Measurements from ENCODE around the gene BLMH. TPM values are rescaled to one million over a fixed set of nuclear protein-coding genes. Genes with fewer than 3 reads are reported as not detected.

BLMH gene
- total and polyA plus RNA-seq, 2 donors from 2014 or later: 30.5 to 32.5 TPM

DNA sequence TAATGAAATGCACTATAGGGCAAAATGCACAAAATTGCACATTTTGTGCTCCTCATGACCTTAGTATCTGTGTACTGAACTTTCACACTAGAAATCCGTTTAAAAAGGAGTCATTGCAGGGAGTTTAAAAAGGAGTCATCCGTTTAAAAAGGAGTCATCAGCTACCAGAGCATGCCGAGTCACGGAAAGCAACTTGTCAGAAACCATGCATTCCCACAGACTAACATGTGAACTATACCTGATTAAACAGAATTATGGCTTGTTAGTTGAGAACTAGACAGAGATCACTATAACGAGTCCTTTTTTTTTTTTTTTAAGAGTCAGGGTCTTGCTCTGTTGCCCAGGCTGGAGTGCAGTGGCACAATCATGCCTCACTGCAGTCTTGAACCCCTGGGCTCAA lies 92.1 kb downstream of the BLMH start:
- FAIRE-seq (no peak), DNase-seq (no peak)
- H3K4me3 ChIP-seq (ENCODE audit: low read length in 3 of 3): no peak overlapping the region
- H3K27ac ChIP-seq (ENCODE audit: low read depth in 2 of 2, low read length in 2 of 2): no peak overlapping the region
- H3K9me3 ChIP-seq (ENCODE audit: control insufficient read depth in 2 of 3, insufficient read depth in 1 of 3, low read length in 3 of 3): no peaks in the 10 kb centered on the region
- intact Hi-C loops (cut with DNase I): no loop called here
- H3K36me3 ChIP-seq (ENCODE audit: control insufficient read depth in 2 of 3, insufficient read depth in 3 of 3, low read length in 3 of 3): no peaks in the 10 kb centered on the region
- no peak overlapping the region for H3K9ac ChIP-seq (ENCODE audit: low read length in 3 of 3)
- no peaks in the 10 kb centered on the region for H3K27me3 ChIP-seq (ENCODE audit: control insufficient read depth, insufficient read depth, low read length)
- no peaks in the 10 kb centered on the region for H3K4me1 ChIP-seq (ENCODE audit: control insufficient read depth in 2 of 3, insufficient read depth in 2 of 3, low read depth in 1 of 3, low read length in 3 of 3)
- no peak for TF ChIP-seq CTCF (IDR thresholded peaks at IDR 0.05; ENCODE audit: borderline replicate concordance, extremely low read depth, insufficient read depth)

Other genes starting within 250 kb of the BLMH start
- gene NSRP1, start 175.1 kb downstream of the BLMH start, total RNA-seq: 40.2 TPM
- 17.2 TPM for gene NSRP1, start 175.1 kb downstream of the BLMH start, polyA plus RNA-seq (ENCODE audit: insufficient read depth, low read depth, low replicate concordance)
- 0.94 TPM for gene SLC6A4, start 56.2 kb downstream of the BLMH start, total RNA-seq
- 1.1 TPM for gene SLC6A4, start 56.2 kb downstream of the BLMH start, polyA plus RNA-seq (ENCODE audit: insufficient read depth, low read depth, low replicate concordance)
- not detected for gene TMIGD1, start 42.1 kb upstream of the BLMH start, total RNA-seq
- 0.90 TPM for gene TMIGD1, start 42.1 kb upstream of the BLMH start, polyA plus RNA-seq (ENCODE audit: insufficient read depth, low read depth, low replicate concordance)
- gene CPD, start 87.0 kb upstream of the BLMH start, total RNA-seq: 139 TPM
- gene CPD, start 87.0 kb upstream of the BLMH start, polyA plus RNA-seq (ENCODE audit: insufficient read depth, low read depth, low replicate concordance): 11.6 TPM
- 65.6 TPM for gene GOSR1, start 185.5 kb upstream of the BLMH start, total RNA-seq
- gene GOSR1, start 185.5 kb upstream of the BLMH start, polyA plus RNA-seq (ENCODE audit: insufficient read depth, low read depth, low replicate concordance): 16.8 TPM